GM18867 (cell line): ENCODE results near the gene SMAGP.
"Not testable (repeated sequence)": the region's sequence is repeated elsewhere in the genome, so short reads cannot be mapped to it uniquely, and the experiment has no call there.

Experiments used
- ATAC-seq: cut with Tn5 transposase; IDR thresholded peaks from one replicate; pipeline ENCODE4 v1.9.1; 2021; ENCODE audit warnings: mild to moderate bottlenecking, moderate library complexity; ENCODE audit not compliant: unreplicated experiment

SMAGP gene

DNA sequence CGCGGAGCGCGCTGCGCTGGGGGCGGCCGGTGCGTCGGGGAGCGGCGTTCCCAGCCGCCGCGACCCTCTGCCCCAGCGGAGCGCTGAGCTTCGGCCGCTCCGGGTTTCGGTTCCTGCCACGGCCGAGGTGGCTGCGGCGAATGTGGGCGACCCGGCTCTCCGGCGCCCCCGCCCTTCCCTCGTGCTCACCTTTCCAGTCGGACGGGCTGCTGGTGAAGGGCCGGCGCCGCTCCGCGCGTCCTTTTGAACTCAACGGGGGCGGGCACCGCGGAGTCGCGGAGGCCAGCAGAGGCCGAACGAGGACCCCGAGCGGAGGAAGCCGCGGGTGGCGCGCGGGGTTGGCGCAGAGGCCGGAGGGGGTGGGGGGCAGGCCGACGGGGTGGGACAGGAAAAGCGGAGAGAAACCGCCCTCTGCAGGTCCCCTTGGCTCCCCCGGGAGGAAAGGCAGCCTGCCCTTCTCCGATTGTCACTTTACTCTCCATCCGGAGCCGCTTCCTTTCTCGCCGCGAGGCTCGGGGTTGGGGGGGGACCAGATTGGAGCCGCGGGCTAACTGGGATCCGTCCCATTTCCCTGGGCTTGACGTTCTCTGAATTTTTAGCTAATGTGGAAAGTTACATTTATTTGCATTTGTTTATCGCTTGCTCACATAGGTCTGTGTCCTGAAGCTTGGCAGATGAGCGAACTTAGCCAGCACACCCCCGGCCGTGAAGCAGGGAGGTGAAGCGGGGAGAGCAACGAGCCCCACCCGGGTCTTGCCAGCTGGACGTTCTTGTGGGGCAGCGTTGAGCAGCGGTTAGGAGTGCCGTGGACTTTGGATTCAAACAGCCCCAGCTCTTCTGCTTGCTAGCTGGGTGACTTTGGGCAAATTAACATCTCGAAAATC lies at the start of gene SMAGP:
TSS of gene SMAGP (minus strand) at position 349 of the 884 bp plus-strand sequence. CDS start 1,137 bp downstream, outside the sequence.
- peak; percentile 79 for ATAC-seq

- peak; percentile 62 for ATAC-seq
These were observed 48.8 kb upstream of the SMAGP start for GRCh38 chr12:51318846-51319599.

GRCh38 chr12:51318057-51318806 lies 48.0 kb upstream of the SMAGP start:
- ATAC-seq: not testable (repeated sequence)

GRCh38 chr12:51311389-51311788 lies 41.2 kb upstream of the SMAGP start:
- no peak for ATAC-seq

- ATAC-seq: no peak
These were observed 37.7 kb upstream of the SMAGP start for GRCh38 chr12:51307655-51308593.

GRCh38 chr12:51306507-51306906 lies 36.3 kb upstream of the SMAGP start:
- ATAC-seq: no peak

GRCh38 chr12:51300768-51301167 lies 30.6 kb upstream of the SMAGP start:
- not testable (repeated sequence) for ATAC-seq

GRCh38 chr12:51295651-51296050 lies 25.4 kb upstream of the SMAGP start:
- ATAC-seq: no peak

DNA sequence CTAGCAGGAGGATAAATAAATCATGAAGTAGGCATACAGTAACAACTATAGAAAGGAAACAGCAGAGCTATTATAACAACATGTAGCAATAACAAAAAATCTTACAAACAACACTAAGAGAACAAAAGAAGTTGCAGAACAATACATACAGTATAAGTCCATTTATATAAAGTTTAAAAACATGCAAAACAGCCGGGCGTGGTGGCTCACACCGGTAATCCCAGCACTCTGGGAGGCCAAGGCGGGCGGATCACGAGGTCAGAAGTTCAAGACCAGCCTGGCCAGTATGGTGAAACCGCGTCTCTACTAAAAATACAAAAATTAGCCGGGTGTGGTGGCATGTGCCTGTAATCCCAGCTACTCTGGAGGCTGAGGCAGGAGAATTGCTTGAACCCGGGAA lies 23.9 kb upstream of the SMAGP start:
- not testable (repeated sequence) for ATAC-seq

DNA sequence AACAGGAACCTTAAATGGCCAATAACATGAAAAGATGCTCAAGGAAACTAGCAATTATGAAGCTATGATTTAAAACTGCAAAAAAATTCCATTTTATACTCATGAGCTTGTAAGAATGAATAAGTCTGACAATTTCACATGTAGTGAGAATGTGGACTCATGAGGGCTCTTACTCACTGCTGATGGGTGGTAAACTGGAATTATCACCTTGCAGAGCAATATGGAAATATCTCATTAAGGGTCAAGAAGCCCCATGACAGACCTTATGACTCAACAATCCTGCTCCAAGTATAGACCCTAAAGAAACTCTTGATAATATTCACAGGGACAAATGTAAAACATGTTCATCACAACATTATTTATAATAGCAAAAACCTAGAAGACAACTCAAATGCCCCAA lies 23.5 kb upstream of the SMAGP start:
- ATAC-seq: no peak

- ATAC-seq: not testable (repeated sequence)
These were observed 21.6 kb upstream of the SMAGP start for GRCh38 chr12:51291603-51292513.

- ATAC-seq: no peak
These were observed 15.6 kb upstream of the SMAGP start for GRCh38 chr12:51285843-51286242.

- no peak for ATAC-seq
These were observed 11.1 kb upstream of the SMAGP start for GRCh38 chr12:51281202-51281924.

- no peak for ATAC-seq
These were observed 4.9 kb upstream of the SMAGP start for GRCh38 chr12:51275088-51275487.

DNA sequence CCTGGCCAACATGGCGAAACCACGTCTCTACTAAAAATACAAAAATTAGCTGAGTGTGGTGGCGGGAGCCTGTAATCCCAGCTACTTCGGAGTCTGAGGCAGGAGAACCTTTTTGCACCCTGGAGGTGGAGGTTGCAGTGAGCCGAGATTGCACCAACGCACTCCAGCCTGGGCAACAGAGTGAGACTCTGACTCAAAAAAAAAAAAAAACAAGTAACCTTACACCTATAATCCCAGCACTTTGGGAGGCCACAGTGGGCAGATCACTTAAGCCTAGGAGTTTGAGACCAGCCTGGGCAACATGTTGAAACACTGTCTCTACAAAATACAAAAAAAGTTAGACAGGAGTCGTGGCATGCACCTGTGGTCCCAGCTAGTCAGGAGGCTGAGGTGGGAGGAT lies 2.6 kb upstream of the SMAGP start:
- not testable (repeated sequence) for ATAC-seq

DNA sequence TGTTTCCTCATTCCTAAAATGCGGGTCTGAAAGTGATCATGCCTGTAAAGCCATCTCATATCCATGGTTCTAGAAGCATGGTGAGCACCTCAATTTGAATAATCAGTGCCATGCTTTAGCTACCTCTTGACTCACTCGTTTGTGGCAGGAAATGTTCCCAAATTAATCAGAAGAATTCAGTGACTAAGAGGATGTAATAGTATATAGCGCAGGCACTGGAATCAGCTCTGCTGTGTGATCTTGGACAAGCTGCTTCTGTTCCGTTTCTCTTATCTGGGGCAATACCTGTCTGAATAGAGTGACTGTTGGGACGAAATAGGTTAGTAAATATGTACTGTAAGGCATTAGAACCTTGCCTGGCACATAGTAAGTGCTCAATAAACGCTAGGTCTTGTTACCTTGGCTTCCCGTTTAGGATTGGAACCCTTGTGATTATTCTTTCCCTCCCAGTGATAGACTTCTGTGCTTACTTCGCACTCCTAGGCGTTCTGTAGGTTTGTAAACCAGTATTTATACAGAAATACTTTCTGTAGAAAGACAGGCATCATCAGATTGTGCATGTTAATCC lies 820 bp upstream of the SMAGP start:
- ATAC-seq: no peak

- ATAC-seq: peak; percentile 14
These were observed 795 bp downstream of the SMAGP start for GRCh38 chr12:51269174-51270066.
